Mesodermal cell (in vitro differentiated cells): ENCODE results near the gene PTPRQ.

ENCODE experiments used
- H3K27ac ChIP-seq: 2 replicates; pipeline ENCODE4 v1.7.0; 2013; ENCODE audit warnings: mild to moderate bottlenecking, low read depth, low read length, moderate library complexity; ENCODE audit not compliant: severe bottlenecking
- H3K36me3 ChIP-seq: 2 replicates; pipeline ENCODE4 v1.7.1; 2013; ENCODE audit warnings: mild to moderate bottlenecking, low read length, moderate library complexity; ENCODE audit not compliant: control insufficient read depth, insufficient read depth
- H3K4me1 ChIP-seq: one replicate; pipeline ENCODE4 v1.7.1; 2013; ENCODE audit warnings: mild to moderate bottlenecking, low read length; ENCODE audit not compliant: insufficient read depth, control insufficient read depth, poor library complexity, severe bottlenecking
- H3K4me3 ChIP-seq: 2 replicates; pipeline ENCODE4 v1.7.0; 2013; ENCODE audit warnings: low read length, control low read depth, mild to moderate bottlenecking; ENCODE audit not compliant: insufficient read depth, poor library complexity, severe bottlenecking; ENCODE audit errors: extremely low read depth
- H3K9me3 ChIP-seq: 2 replicates; pipeline ENCODE4 v1.7.1; 2013; ENCODE audit warnings: mild to moderate bottlenecking, low read length, moderate library complexity; ENCODE audit not compliant: control insufficient read depth
- WGBS, 2 experiments: methylation state at CpG; one replicate each; pipeline ENCODE4 v1.1.5; 2013; ENCODE audit warnings: missing lambda C conversion rate in 2 of 2; ENCODE audit not compliant: insufficient coverage in 2 of 2; 5-methylcytosine and 5-hydroxymethylcytosine counted together

Gene PTPRQ

GRCh38 chr12:80504389-80505163 is 60.5 kb downstream of the PTPRQ start:
- no CpG with 5 or more reads among the region's 2 CpGs for whole genome bisulfite sequencing, 2 experiments
- H3K36me3 ChIP-seq: no peaks in the 10 kb centered on the region
- H3K4me1 ChIP-seq: no peaks in the 10 kb centered on the region
- H3K4me3 ChIP-seq: no peak overlapping the region
- no peaks in the 10 kb centered on the region for H3K9me3 ChIP-seq
- no peak overlapping the region for H3K27ac ChIP-seq

- Histone ChIP-seq H3K4me3 (no peak overlapping the region), H3K4me1 (no peaks in the 10 kb centered on the region), H3K9me3 (no peaks in the 10 kb centered on the region), H3K27ac (no peak overlapping the region), H3K36me3 (no peaks in the 10 kb centered on the region)
- WGBS, 2 experiments: no CpG with 5 or more reads among the region's 1 CpG
These were observed 65.9 kb downstream of the PTPRQ start for GRCh38 chr12:80509781-80510556.

GRCh38 chr12:80512781-80513180 is 68.7 kb downstream of the PTPRQ start:
- Histone ChIP-seq H3K4me1 (no peaks in the 10 kb centered on the region), H3K4me3 (no peak overlapping the region), H3K9me3 (no peaks in the 10 kb centered on the region), H3K27ac (no peak overlapping the region), H3K36me3 (no peaks in the 10 kb centered on the region)
- WGBS, 2 experiments: 92 to 93% methylated on average over 7 to 9 of the region's 11 CpGs

GRCh38 chr12:80513211-80513610 is 69.2 kb downstream of the PTPRQ start:
- WGBS, 2 experiments: 89 to 92% methylated on average over 15 of the region's 18 CpGs
- Histone ChIP-seq H3K4me3 (no peak overlapping the region), H3K4me1 (no peaks in the 10 kb centered on the region), H3K36me3 (no peaks in the 10 kb centered on the region), H3K9me3 (no peaks in the 10 kb centered on the region), H3K27ac (no peak overlapping the region)

GRCh38 chr12:80517655-80518054 is 73.6 kb downstream of the PTPRQ start:
- H3K36me3 ChIP-seq: no peaks in the 10 kb centered on the region
- 79 to 100% methylated on average over 1 to 2 of the region's 2 CpGs for WGBS, 2 experiments
- H3K4me1 ChIP-seq: no peaks in the 10 kb centered on the region
- no peak overlapping the region for H3K4me3 ChIP-seq
- H3K27ac ChIP-seq: no peak overlapping the region
- no peaks in the 10 kb centered on the region for H3K9me3 ChIP-seq

- Histone ChIP-seq H3K4me3 (no peak overlapping the region), H3K4me1 (no peaks in the 10 kb centered on the region), H3K27ac (no peak overlapping the region), H3K9me3 (no peaks in the 10 kb centered on the region), H3K36me3 (no peaks in the 10 kb centered on the region)
These were observed 87.6 kb downstream of the PTPRQ start for GRCh38 chr12:80531646-80532045.

- H3K4me1 ChIP-seq: no peaks in the 10 kb centered on the region
- WGBS, 2 experiments: no CpG with 5 or more reads among the region's 2 CpGs
- H3K4me3 ChIP-seq: no peak overlapping the region
- no peak overlapping the region for H3K27ac ChIP-seq
- H3K9me3 ChIP-seq: no peaks in the 10 kb centered on the region
- no peaks in the 10 kb centered on the region for H3K36me3 ChIP-seq
These were observed 95.0 kb downstream of the PTPRQ start for GRCh38 chr12:80539029-80539428.

GRCh38 chr12:80549298-80549697 is 105.3 kb downstream of the PTPRQ start:
- Histone ChIP-seq H3K27ac (no peak overlapping the region), H3K9me3 (no peaks in the 10 kb centered on the region), H3K4me1 (no peaks in the 10 kb centered on the region), H3K4me3 (no peak overlapping the region), H3K36me3 (no peaks in the 10 kb centered on the region)
- 83% methylated on average over 1 of the region's 3 CpGs; no CpG with 5 or more reads in 1 of the 2 experiments for WGBS, 2 experiments

GRCh38 chr12:80551897-80552296 is 107.9 kb downstream of the PTPRQ start:
- H3K4me1 ChIP-seq: no peaks in the 10 kb centered on the region
- no peaks in the 10 kb centered on the region for H3K9me3 ChIP-seq
- H3K4me3 ChIP-seq: no peak overlapping the region
- no peaks in the 10 kb centered on the region for H3K36me3 ChIP-seq
- WGBS, 2 experiments: 83 to 88% methylated on average over 1 of the region's 1 CpG
- no peak overlapping the region for H3K27ac ChIP-seq

GRCh38 chr12:80553316-80553715 is 109.3 kb downstream of the PTPRQ start:
- no peaks in the 10 kb centered on the region for H3K4me1 ChIP-seq
- no peaks in the 10 kb centered on the region for H3K36me3 ChIP-seq
- 94 to 100% methylated on average over 1 to 3 of the region's 3 CpGs for WGBS, 2 experiments
- no peak overlapping the region for H3K27ac ChIP-seq
- no peaks in the 10 kb centered on the region for H3K9me3 ChIP-seq
- H3K4me3 ChIP-seq: no peak overlapping the region

GRCh38 chr12:80556566-80556965 is 112.5 kb downstream of the PTPRQ start:
- Histone ChIP-seq H3K9me3 (no peaks in the 10 kb centered on the region), H3K27ac (no peak overlapping the region), H3K4me1 (no peaks in the 10 kb centered on the region), H3K36me3 (no peaks in the 10 kb centered on the region), H3K4me3 (no peak overlapping the region)
- WGBS, 2 experiments: no CpG with 5 or more reads among the region's 1 CpG
